LHCN-M2 (cell line): ENCODE data around the gene OVOL1. TPM values are rescaled to one million over a fixed set of nuclear protein-coding genes. Genes with fewer than 3 reads are reported as not detected.
"Not testable (repeated sequence)": the region's sequence is repeated elsewhere in the genome, so short reads cannot be mapped to it uniquely, and the experiment has no call there.

ENCODE experiments used
- DNase-seq: peaks from one replicate; pipeline ENCODE4 v3.0.0-alpha.2; 2012; ENCODE audit warnings: low read depth
- polyA plus RNA-seq: library from polyadenylated mRNA; unstranded; fragments of >200 nt; gene quantifications from one replicate; pipeline ENCODE4 v1.2.1, GENCODE V29; 2012; ENCODE audit warnings: missing spikeins
- total RNA-seq: library from RNA; depleted of rRNA; stranded (reverse); fragments of >200 nt; gene quantifications from 2 replicates; pipeline ENCODE4 v1.2.3, GENCODE V29; 2014; rRNA removed

The OVOL1 gene
- not detected in 2 replicates for total RNA-seq
- polyA plus RNA-seq, result not detected

DNA sequence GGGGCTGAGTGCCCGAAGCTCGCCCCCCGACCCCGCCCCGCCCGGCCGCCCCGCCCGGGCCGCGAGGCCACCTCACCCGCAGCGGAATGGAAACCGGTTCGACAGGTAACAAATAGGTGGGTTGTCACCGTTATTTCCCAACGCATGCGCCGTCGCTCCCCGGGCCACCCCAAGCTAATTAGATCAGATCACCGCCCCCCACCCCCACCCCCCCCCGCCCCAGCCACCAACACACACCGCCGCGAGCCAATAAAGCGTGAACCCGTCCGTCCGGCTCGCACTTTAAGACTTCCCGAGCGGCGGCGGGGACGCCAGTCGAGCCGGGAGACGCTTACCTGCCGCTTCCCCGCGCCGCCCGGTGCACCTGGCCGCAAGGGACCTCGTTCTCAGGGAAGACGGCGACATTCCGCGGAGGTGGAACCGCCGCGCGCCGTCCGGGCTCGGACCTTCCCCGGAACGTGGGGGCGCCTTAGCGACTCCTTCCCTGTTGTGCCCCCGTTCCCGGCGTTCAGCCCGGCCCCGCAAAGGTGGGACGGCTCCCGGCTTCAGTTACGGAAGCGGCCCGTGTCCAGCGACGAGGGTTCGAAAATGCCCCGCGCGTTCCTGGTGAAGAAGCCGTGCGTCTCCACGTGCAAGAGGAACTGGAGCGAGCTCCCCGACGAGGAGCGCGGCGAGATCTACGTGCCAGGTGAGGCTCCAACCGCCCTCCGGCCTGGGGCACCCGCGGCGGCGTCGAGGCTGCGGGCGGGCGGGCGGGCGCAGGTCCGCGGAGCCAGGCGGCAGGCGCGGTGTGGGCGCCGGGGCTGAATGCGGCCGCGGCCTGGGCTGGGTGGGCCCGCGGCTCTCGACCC is at the start of gene OVOL1:
TSS of gene OVOL1 (plus strand) at position 278 of the 851 bp plus-strand sequence. CDS start at position 589, 311 bp downstream.
- DNase-seq, result no peak

DNA sequence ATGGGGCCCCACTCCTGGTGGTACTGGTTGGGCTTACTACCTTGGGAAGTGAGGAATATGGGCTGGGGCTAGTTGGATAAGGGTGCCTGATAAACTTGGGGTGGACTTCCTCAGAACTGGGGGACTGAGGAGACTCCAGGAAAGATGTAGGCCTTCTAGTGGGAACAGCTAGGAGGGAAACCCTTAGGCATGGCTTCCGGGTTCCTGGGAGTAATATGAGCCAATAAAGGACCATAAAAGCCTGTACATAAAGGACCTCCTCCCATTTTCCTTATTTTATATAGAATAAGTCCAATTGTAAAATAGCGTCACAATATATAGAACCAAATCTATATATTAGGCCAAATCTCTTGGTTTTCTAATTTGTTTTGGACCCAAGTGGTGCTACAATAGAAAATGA is 47.8 kb upstream of the OVOL1 start:
- DNase-seq, result no peak

DNA sequence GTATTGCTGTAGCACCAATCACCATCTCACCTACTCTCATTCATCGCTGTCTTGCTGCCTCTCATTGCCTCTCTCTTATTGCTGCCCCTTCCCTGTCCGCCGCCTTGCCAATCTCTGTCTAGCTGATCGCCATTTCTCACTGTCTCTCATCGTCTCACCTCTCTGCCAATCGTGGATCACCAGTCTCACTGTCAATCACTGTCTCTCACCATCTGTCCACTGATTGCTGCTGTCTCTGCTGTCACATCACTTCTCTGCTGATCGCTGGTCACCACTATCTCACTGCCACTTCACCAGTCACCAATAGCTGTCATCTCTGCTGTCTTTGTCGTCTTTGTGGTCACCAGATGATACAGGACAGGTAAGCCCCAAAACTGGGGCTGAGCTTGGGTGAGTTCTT is 45.7 kb upstream of the OVOL1 start:
- no peak for DNase-seq

DNA sequence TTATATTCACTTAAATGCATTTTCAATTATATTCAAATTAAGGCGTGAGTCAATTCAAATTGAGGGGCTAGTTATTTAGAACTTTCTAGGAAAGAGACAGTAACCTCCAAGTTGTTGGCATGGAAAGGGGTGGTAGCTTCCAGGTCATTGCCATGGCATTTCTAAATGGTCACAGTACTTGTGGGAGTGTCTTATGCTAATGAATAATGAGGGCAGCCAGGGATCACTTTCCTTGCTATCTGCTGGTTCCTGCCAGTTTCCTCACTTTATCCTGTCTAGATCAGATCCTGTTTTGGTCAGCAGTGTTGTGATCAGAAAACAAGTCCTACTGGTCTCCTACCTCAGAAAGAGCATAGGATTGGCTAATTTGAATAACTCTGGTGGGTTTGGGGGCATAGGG is 44.5 kb upstream of the OVOL1 start:
- no peak for DNase-seq

DNA sequence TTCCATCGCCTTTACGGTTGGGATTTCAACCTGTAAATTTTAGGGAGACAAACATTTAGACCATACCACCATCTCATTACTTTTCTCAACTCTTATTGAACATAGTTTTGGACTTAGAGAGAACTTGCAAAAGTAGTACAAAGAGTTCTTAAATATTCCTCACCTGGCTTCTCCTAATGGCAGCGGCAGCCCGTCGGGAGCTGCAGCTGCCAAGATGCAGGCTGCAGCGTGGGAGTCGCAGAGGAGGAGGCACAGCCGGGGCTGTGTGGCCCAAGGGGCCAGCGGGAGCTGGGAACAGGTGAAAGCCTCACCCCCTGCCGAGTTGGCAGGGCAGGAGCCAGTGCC is 43.2 kb upstream of the OVOL1 start:
- no peak for DNase-seq

DNA sequence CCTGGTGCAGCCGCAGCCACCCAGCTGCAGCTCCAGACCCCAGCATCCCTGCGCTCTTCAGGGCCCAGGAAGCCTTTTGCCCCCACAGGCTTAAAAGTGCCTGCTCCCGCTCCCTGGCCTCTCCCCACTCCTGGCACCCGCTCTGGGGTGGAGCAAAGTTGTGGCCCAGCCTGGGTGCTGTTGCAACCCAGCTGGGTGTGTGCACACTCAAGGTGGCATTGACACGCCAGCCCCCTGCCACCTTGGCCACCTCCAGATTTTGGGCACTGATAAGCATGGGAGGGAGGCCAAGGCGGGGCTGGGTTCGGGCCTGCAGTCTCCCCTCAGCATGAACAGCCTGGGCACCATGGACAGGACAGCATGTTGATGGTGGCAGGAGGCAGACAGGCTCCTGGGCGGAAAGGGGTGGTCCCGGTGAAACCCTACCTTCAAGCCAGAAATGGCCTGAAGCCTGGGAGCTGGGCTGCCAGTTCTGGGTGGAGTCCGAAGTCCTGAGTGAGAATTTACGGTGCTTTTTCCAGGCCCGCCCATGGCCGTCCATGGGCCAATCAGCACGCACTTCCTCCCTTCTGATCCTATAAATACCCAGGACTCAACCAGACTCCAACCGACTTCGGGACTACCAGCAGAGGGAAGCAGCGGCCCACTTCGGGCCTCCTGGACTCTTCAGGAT is 42.7 kb upstream of the OVOL1 start:
- peak; percentile 36 for DNase-seq

DNA sequence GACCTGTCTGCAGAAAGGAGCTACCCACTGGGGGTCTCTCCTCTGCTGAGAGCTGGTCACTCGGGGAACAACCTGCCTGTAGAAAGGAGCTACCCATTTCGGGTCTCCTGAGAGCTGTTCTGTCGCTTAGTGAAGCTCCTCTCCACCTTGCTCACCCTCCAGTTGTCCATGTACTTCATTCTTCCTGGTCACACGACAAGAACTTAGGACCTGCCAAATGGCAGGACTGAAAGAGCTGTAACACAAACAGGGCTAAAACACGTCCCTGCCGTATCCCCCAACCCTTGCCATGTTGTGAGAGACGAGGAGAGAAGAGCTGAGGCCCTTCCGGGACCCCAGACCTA is 42.2 kb upstream of the OVOL1 start:
- DNase-seq, result no peak

DNA sequence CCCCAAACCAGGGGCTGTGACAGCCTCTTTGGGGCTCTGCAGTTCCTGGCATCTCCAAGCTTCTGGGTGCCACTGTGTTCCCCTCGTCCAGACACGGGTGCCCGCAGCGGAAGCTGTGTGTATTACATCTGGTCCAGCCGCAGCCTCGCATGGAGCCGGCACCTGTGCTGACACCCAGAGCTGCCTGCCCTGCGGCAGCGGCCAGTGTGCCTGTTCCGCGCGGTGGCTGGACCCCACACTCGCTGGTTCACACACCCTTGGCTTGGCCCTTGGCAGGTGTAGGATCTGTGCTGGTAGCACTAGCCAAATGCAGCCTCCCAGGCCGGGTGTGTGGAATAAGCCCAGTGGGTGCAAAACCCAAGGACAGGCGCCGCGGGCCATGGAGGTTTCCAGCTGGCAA is 41.8 kb upstream of the OVOL1 start:
- DNase-seq, result no peak

DNA sequence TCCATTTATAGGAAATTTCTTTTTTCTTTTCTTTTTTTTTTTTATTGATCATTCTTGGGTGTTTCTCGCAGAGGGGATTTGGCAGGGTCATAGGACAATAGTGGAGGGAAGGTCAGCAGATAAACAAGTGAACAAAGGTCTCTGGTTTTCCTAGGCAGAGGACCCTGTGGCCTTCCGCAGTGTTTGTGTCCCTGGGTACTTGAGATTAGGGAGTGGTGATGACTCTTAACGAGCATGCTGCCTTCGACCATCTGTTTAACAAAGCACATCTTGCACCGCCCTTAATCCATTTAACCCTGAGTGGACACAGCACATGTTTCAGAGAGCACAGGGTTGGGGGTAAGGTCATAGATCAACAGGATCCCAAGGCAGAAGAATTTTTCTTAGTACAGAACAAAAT is 24.7 kb upstream of the OVOL1 start:
- DNase-seq, result not testable (repeated sequence)

DNA sequence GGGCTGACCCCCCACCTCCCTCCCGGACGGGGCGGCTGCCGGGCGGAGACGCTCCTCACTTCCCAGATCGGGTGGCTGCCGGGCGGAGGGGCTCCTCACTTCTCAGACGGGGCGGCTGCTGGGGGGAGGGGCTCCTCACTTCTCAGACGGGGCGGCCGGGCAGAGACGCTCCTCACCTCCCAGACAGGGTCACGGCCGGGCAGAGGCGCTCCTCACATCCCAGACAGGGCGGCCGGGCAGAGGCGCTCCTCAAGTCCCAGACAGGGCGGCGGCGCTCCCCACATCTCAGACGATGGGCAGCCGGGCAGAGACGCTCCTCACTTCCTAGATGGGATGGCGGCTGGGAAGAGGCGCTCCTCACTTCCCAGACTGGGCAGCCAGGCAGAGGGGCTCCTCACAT is 24.0 kb upstream of the OVOL1 start:
- DNase-seq, result not testable (repeated sequence)

DNA sequence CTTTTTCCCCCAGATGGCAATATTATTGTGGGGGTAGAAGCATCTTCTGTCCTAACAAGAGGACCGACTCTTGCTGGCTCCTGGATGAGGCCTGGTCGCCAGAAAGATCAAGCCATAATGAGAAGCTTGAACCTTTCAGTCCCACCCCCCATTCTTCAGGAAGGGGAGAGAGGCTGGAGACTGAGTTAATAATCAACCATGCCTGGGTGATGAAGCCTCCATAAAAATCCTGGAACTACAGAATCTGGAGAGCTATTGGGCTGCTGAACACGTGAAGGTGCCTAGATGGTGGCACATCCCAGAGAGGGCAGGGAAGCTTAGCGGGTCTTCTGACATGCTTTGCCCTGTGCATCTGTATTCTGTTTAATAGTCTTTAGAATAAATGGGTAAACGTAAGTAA is 22.4 kb upstream of the OVOL1 start:
- DNase-seq, result no peak

DNA sequence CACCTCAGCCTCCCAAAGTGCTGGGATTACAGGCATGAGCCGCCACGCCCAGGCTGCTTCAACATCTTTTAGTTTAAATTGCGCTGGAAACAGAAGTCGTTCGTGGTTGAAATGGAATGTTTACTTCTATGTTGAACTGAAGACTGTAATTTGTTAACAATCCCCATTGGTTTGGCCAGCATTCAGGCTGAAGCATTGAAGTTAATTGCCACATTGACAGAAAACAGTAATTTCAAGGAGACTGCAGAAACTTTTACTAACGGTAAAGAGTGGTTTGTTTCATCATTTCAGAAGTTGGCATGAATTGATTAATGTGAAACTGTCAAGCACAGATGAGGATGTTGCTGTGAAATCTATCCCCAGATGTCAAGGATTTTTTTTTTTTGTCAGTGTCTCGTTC is 20.3 kb upstream of the OVOL1 start:
- peak; percentile 37 for DNase-seq

DNA sequence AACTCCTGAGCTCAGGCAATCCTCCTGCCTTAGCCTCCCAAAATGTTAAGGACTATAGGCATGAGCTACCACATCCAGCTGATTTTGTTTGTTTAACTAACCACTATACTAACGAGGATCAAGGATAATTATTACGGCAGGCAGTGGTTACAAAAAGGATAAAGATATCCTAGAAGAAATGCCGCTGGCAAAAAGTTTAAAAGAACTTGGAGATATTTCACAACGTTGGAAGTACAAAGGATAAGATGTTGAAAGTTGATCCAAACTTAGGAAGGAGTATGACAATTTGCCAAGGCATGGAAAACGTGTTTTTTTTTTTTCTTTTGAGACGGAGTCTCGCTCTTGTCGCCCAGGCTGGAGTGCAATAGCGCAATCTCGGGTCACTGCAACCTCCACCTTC is 19.5 kb upstream of the OVOL1 start:
- DNase-seq, result no peak

DNA sequence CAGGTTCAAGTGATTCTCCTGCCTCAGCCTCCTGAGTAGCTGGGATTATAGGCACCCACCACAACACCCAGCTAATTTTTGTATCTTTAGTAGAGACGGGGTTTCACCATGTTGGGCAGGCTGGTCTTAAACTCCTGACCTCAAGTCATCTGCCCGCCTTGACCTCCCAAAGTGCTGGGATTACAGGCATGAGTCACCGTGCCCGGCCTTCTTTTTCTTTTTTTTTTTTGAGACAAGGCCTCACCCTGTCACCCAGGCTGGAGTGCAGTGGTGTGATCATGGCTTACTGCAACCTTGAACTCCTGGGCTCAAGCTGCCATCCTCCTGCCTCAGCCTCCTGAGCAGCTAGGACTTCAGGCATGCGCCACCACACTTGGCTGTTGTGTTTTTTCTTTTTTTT is 19.1 kb upstream of the OVOL1 start:
- peak; percentile 23 for DNase-seq

DNA sequence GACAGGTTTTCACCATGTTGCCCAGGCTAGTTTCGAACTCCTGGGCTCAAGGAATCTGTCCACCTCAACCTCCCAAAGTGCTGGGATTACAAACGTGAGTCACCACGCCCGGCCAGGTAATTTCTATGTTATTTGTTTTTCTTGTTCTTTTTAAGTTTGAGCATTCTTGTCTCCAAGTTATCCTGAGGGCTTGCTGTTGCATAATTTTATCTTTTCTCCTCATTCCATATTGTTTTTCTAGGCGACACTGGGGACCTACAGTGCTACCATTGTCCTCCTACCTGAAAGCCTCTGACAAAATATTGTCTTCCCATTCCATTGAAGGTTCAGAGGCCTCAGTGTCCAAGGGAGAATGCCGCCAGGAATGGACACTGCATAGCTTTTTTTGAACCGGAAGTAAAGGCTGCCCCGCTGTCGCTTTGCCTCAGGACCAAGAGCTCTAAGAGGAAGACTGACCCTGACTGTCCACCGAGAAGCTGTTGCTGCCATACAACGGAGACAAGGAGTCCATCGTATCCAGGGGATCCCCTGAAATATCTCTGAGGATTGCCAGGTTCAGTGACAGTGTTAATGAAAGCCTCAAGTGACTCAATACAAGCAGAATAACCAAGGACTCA is 15.8 kb upstream of the OVOL1 start:
- DNase-seq, result no peak

DNA sequence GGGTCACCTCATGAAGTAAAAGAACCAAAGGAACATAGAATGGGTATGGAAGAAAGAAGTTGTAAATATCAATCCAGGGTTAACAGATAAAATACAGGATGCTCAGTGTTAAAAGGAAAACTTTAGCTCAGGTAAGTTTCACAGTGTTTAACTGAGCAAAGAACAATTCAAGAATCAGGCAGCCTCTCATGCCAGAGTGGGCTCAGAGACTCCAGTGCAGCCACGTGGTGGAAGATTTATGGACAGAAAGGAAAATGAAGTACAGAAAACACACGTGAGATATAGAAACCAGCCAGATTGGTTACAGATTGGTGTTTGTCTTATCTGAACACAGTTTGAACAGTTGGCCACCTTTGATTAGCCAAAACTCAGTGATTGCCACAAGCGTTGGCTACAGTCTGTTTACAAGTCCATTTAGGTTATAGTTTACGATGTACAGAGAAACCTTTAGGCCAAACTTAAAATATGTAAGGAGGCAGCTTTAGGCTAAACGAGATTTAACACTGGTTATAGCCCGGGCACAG is 15.2 kb upstream of the OVOL1 start:
- DNase-seq, result no peak

DNA sequence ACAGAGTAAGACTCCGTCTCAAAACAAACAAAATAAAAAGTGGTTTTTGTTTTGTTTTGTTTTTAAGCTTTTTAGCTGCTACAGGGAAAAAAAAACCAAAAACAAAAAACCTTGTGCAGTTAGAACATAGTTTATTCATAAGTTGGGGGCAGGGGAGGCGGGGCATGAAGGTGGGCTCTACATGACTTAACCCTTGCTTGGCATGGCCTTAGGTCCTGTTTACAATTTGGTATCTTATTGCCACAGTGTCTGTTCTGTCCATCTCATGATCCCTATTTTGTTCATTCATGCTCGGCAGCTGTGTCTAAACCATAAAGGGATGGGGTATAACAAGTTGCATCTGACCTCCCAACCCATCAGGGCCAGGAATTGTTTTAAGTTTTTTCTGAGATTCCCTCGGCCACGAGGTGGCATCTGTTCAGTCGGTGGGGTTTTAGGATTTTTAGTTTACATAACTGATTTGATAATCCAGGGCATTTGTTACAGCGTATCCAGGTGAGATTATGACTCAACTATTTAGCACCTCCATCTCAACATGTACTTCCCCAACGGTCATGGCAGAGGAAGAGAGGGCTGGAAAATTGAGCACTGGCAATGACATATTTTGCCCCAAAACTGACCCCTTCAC is 13.0 kb upstream of the OVOL1 start:
- no peak for DNase-seq

DNA sequence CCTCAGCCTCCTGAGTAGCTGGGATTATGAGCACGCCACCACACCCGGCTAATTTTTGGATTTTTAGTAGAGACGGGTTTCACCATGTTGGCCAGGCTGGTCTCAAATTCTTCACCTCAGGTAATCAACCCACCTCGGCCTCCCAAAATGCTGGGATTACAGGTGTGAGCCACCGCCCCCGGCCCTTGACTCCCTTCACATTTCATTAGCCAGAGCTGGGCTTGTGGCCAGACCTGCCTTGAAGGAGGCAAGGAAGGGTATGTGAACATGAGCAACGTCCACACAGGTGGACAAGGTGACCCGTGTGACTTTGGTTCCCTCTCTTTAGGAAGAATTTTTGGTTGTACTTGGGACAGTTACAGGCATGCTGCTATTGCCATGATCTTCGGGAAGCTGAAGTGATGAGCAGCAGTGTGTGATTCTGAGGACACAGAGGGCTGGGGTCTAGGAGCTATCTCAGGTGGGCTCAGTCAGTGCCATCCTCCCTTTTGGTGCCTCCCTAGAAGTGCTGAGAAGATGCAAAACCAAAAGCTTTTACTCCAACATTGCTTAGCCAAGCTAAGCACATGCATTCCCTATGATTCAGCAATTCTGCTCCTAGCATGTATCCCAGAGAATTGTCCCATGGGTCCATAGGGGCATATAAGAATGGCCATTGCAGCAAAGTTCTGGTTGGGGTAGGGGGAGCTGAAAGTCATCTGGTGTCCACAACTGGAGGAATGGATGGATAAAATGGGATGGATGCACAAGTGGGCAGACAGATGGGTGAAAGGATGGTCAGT is 12.1 kb upstream of the OVOL1 start:
- no peak for DNase-seq

DNA sequence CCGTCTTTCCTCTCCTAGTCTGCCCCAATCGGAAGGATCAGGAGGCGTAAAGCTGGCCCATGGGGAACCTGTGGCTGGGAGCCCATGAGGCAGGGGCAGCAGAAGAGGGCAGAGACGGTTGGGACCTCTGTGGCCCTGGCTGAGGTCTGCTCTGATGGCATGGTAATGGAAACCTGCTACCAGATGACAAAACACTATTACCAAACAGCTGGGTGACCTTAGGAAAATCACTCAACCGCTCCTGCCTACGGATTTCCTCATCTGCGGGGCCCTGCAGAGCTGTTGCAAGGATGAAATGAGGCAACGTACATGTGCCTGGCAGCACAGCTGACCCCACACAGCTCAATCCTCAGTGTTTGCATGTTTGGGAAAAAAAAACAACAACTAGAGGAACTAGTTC is 10.7 kb upstream of the OVOL1 start:
- DNase-seq, result no peak

DNA sequence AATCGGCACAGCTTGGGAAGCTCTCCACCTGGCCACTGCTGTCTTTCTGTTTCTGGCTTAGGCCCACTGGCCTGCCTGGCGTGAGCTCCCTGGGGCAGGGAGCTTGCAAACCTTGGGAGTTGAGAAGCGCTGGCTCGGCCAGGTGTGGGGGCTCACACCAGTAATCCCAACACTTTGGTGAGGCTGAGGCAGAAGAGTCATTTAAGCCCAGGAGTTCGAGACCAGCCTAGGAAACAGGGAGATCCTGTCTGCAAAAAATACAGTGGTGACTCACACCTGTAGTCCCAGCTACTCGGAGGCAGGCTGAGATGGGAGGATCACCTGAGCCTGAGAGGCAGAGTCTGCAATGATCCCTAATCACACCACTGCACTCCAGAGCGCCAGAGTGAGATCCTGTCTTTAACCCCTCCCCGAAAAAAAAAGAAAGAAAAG is 10.1 kb upstream of the OVOL1 start:
- DNase-seq, result no peak

DNA sequence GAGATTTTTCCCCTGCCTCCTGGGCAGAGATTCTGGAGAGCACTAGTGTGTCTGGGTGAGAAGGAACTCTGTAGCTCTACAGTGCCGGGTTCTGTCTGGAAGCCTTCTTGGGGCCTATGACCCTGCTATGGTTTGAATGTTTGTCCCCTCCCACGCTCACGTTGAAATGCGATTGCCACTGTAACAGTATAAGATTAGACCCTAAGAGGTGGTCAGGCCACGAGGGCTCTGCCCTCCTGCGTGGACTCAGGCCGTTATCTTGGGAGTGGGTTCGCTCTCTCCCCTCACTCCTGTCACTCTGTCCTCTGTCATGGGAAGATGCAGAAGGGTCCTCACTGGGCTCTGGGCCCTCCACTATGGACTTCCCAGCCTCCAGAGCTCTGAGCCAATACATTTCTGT is 9.6 kb upstream of the OVOL1 start:
- DNase-seq, result no peak
